CD4-positive, alpha-beta T cell (primary cell): ENCODE results near the gene PRKAG3. TPM values are rescaled to one million over a fixed set of nuclear protein-coding genes. Genes with fewer than 3 reads are reported as not detected.

Experiments
- ATAC-seq: fragments of 200-7000 bp; cut with Tn5 transposase; one replicate; pipeline ENCODE4 v1.10.0; 2022; ENCODE audit warnings: mild to moderate bottlenecking; ENCODE audit not compliant: poor library complexity
- CTCF ChIA-PET: fragments of 350-600 bp; sonication (Branson Sonifier 250); formaldehyde crosslinking; loops from one replicate; lab custom pipeline; 2021; ENCODE audit warnings: antibody characterized with exemption, inconsistent platforms; lab: Charles Lee
- POLR2A ChIA-PET: fragments of 350-600 bp; sonication (Branson Sonifier 250); formaldehyde crosslinking; loops from one replicate; lab custom pipeline; 2021; ENCODE audit warnings: antibody characterized with exemption, inconsistent platforms; lab: Charles Lee
- DNase-seq, 14 experiments: peaks; one replicate each; pipeline ENCODE4 v3.0.0-alpha.2; 2013 to 2020; ENCODE audit warnings: mixed read lengths in 2 of 14
- H3K27ac ChIP-seq, 2 donors: one replicate each; pipeline versions ENCODE4 v1.5.1 to v1.7.0; 2013; ENCODE audit warnings: low read length in 2 of 2, low read depth in 1 of 2, mild to moderate bottlenecking in 1 of 2
- H3K27me3 ChIP-seq, 2 experiments: 1 replicate in 1 of 2; 2 replicates in 1 of 2; pipeline versions ENCODE4 v1.6.1 to v1.7.0; 2013; ENCODE audit warnings: low read length in 2 of 2, control low read depth in 1 of 2, mild to moderate bottlenecking in 1 of 2, moderate library complexity in 1 of 2; ENCODE audit not compliant: insufficient read depth in 2 of 2, control insufficient read depth in 1 of 2
- H3K36me3 ChIP-seq: one replicate; pipeline ENCODE4 v1.6.1; 2013; ENCODE audit warnings: low read length, control low read depth; ENCODE audit not compliant: insufficient read depth
- H3K4me1 ChIP-seq: one replicate; pipeline ENCODE4 v1.6.1; 2013; ENCODE audit warnings: low read length, control low read depth; ENCODE audit not compliant: insufficient read depth
- H3K4me3 ChIP-seq: one replicate; pipeline ENCODE4 v1.5.1; 2013; ENCODE audit warnings: mild to moderate bottlenecking, low read length, moderate library complexity
- H3K9me3 ChIP-seq, 2 experiments: 1 replicate in 1 of 2; 2 replicates in 1 of 2; pipeline versions ENCODE4 v1.6.1 to v1.7.0; 2013; ENCODE audit warnings: low read length in 2 of 2, mild to moderate bottlenecking in 2 of 2, control low read depth in 1 of 2, moderate library complexity in 1 of 2; ENCODE audit not compliant: control insufficient read depth in 1 of 2, insufficient read depth in 1 of 2
- H3K27ac Mint-ChIP-seq: one replicate; pipeline ENCODE4 v1.8.0; 2020; ENCODE audit warnings: mixed read lengths
- H3K27me3 Mint-ChIP-seq: one replicate; pipeline ENCODE4 v1.8.0; 2021; ENCODE audit warnings: mixed read lengths
- H3K36me3 Mint-ChIP-seq: one replicate; pipeline ENCODE4 v1.8.0; 2021; ENCODE audit warnings: low read depth, mixed read lengths
- H3K4me1 Mint-ChIP-seq: one replicate; pipeline ENCODE4 v1.8.0; 2021; ENCODE audit warnings: low read depth, mixed read lengths
- H3K4me3 Mint-ChIP-seq: one replicate; pipeline ENCODE4 v1.8.0; 2020; ENCODE audit warnings: mild to moderate bottlenecking, mixed read lengths
- H3K9me3 Mint-ChIP-seq: one replicate; pipeline ENCODE4 v1.8.0; 2020; ENCODE audit warnings: mixed read lengths
- intact Hi-C, 2 experiments: fragments of 100-400 bp; cut with DNase I in 1 of 2; cut with micrococcal nuclease in 1 of 2; formaldehyde crosslinking; loops; one replicate each; pipeline versions ENCODE4 v1.15.1 to v1.9.0; 2023 to 2025; cut with DNase I, micrococcal nuclease
- total RNA-seq, 174 experiments: library from RNA in 2 of 174; stranded (reverse) in 2 of 174; gene quantifications; one replicate each; pipeline ENCODE4 v1.2.3 and lab custom pipeline; 2021 to 2026
- TF ChIP-seq, protein P1 (sequence below): fragments of 200-600 bp; IDR thresholded peaks from one replicate; pipeline ENCODE4 v1.8.0; 2022; ENCODE audit warnings: antibody characterized with exemption, mild to moderate bottlenecking

The PRKAG3 gene
- total RNA-seq, 2 experiments from 2014 or later = not detected

DNA sequence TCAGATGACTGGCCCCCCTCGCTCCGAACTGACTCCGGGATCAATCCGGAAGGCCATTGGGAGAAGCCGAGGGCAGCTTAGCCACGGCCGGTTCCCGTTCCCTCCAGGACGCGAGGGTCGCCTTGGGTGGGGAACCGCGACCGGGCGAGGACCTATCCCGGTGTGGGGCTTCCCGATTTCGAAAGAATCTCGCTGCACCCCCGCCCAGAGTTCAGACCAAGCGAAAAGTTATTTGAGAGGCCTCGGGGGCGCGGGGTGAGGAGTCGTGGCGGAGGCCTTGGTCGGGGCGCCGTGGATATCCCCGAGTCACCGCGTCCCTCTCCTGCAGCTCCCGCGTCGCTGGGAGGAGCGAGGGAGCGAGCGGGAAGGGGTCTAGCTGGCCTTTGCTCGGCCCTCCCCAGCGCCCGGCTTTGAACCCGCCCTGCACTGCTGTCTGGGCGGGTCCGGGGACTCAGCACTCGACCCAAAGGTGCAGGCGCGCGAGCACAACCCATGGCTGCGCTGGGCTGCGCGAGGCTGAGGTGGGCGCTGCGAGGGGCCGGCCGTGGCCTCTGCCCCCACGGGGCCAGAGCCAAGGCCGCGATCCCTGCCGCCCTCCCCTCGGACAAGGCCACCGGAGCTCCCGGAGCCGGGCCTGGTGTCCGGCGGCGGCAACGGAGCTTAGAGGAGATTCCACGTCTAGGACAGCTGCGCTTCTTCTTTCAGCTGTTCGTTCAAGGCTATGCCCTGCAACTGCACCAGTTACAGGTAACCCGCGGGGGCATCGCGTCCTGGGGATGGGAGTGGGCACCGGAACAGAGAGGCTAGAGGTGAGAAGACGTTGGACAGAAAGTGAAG lies 49.7 kb downstream of the PRKAG3 start, which contains the start of gene CYP27A1:
Gene CYP27A1 (plus strand): TSS at position 457 of the 837 bp plus-strand sequence. CDS start 36 bp downstream, at position 493.
- intact Hi-C loops = no loop called here
- CTCF ChIA-PET = no interaction called here
- peaks cover 81% of the 10 kb centered on the region for H3K27me3 Mint-ChIP-seq
- DNase-seq (no peak), ATAC-seq (no peak)
- Histone ChIP-seq H3K27me3 (peaks cover 28 to 36% of the 10 kb centered on the region in 2 experiments), H3K27ac (no peak within 1 kb of the TSS), H3K4me3 (peak within 1 kb of the TSS; percentile 28), H3K9me3 (peaks cover 5 to 11% of the 10 kb centered on the region in 2 experiments), H3K36me3 (no peaks in the 10 kb centered on the region), H3K4me1 (peaks cover 7% of the 10 kb centered on the region)
- no peak within 1 kb of the TSS for H3K27ac Mint-ChIP-seq
- peaks cover 4% of the 10 kb centered on the region for H3K9me3 Mint-ChIP-seq
- POLR2A ChIA-PET = interaction anchor here (0.6 kb wide), 1 partner anchor 833 kb away, joined by 3 read pairs; no protein-coding TSS in a partner anchor
- TF ChIP-seq, protein P1, sequence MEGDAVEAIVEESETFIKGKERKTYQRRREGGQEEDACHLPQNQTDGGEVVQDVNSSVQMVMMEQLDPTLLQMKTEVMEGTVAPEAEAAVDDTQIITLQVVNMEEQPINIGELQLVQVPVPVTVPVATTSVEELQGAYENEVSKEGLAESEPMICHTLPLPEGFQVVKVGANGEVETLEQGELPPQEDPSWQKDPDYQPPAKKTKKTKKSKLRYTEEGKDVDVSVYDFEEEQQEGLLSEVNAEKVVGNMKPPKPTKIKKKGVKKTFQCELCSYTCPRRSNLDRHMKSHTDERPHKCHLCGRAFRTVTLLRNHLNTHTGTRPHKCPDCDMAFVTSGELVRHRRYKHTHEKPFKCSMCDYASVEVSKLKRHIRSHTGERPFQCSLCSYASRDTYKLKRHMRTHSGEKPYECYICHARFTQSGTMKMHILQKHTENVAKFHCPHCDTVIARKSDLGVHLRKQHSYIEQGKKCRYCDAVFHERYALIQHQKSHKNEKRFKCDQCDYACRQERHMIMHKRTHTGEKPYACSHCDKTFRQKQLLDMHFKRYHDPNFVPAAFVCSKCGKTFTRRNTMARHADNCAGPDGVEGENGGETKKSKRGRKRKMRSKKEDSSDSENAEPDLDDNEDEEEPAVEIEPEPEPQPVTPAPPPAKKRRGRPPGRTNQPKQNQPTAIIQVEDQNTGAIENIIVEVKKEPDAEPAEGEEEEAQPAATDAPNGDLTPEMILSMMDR = no peak
- no peak within 1 kb of the TSS for H3K4me3 Mint-ChIP-seq
- H3K4me1 Mint-ChIP-seq = peaks cover 7% of the 10 kb centered on the region
- H3K36me3 Mint-ChIP-seq = peaks cover 11% of the 10 kb centered on the region

DNA sequence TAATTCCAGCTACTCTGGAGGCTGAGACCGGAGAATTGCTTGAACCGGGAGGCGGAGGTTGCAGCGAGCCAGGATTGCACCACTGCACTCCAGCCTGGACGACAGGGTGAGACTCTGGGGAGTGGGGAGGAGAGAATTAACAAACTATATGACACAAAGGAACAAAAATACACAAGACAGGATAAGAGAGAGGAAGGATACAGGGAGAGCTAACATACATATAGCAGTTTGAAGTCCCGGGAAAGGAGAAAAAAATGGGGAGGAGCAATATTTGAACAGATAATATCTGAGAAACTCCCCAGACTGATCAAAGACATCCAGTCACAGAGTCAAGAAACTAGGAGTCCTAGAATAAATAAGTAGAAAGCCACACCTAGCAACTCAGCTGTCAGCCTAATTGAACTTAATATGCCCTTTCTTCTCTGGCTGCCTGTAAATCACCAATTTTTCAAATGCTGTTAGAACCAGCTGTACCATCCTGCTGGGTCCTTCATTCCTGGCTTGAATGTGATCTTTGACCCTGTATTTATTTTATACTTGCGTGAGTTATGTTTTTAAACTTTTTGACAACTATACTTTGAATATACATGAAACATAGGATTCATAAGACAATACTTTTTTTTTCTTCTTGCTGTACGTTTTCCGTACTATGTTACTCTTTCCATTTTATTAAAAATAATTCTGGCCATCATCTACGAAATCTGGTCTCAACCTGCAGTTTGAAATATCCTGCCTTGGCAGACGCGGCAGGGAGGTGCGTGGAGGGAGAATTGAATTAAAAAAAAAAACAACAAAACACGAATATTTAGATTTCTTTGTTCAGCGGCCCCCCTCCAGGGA lies 50.5 kb downstream of the PRKAG3 start:
- Histone ChIP-seq H3K36me3 (no peaks in the 10 kb centered on the region), H3K4me1 (peaks cover 7% of the 10 kb centered on the region), H3K4me3 (peak overlapping the region; percentile 28), H3K9me3 (peaks cover 13 to 17% of the 10 kb centered on the region in 2 experiments), H3K27ac (no peak overlapping the region), H3K27me3 (peaks cover 28 to 34% of the 10 kb centered on the region in 2 experiments)
- ATAC-seq = no peak
- Mint-ChIP-seq H3K9me3 (peaks cover 4% of the 10 kb centered on the region), H3K27ac (no peak overlapping the region), H3K27me3 (peaks cover 73% of the 10 kb centered on the region), H3K4me1 (peaks cover 7% of the 10 kb centered on the region), H3K4me3 (no peak overlapping the region), H3K36me3 (peaks cover 15% of the 10 kb centered on the region)
- POLR2A ChIA-PET = interaction anchor here (0.6 kb wide), 1 partner anchor 832 kb away, joined by 3 read pairs; no protein-coding TSS in a partner anchor
- TF ChIP-seq, protein P1 = no peak
- CTCF ChIA-PET = no interaction called here
- no peak for DNase-seq
- intact Hi-C loops = no loop called here

- H3K27me3 ChIP-seq = peaks cover 28 to 30% of the 10 kb centered on the region in 2 experiments
- no peak overlapping the region for H3K27ac Mint-ChIP-seq
- peaks cover 63% of the 10 kb centered on the region for H3K27me3 Mint-ChIP-seq
- TF ChIP-seq, protein P1 = no peak
- H3K9me3 ChIP-seq = peaks cover 15 to 17% of the 10 kb centered on the region in 2 experiments
- intact Hi-C loops = no loop called here
- no peak overlapping the region for H3K4me3 Mint-ChIP-seq
- H3K4me1 ChIP-seq = peaks cover 7% of the 10 kb centered on the region
- POLR2A ChIA-PET = no interaction called here
- H3K4me3 ChIP-seq = no peak overlapping the region
- H3K36me3 ChIP-seq = no peaks in the 10 kb centered on the region
- ATAC-seq = no peak
- H3K27ac ChIP-seq = no peak overlapping the region
- peaks cover 17% of the 10 kb centered on the region for H3K36me3 Mint-ChIP-seq
- DNase-seq = no peak
- peaks cover 7% of the 10 kb centered on the region for H3K4me1 Mint-ChIP-seq
- CTCF ChIA-PET = no interaction called here
- H3K9me3 Mint-ChIP-seq = peaks cover 4% of the 10 kb centered on the region
Observed at GRCh38 chr2:218780046-218780445, 51.6 kb downstream of the PRKAG3 start.
